Tongue (tissue), 2 donors: Measurements from ENCODE around the gene NUP98. TPM values are rescaled to one million over a fixed set of nuclear protein-coding genes. Genes with fewer than 3 reads are reported as not detected.

Source experiments
- DNase-seq: peaks from one replicate; pipeline ENCODE4 v3.0.0-alpha.2; 2015
- total RNA-seq: library from RNA; depleted of rRNA; stranded (reverse); fragments of >200 nt; gene quantifications from one replicate; pipeline ENCODE4 v1.2.3, GENCODE V29; 2014

The NUP98 gene
- total RNA-seq, result 138 TPM

GRCh38 chr11:3797329-3798090, at the start of gene NUP98:
Gene NUP98 (minus strand): TSS chr11:3797554. CDS start chr11:3782117, 15,437 bp downstream.
- peak; percentile 100 for DNase-seq

DNA sequence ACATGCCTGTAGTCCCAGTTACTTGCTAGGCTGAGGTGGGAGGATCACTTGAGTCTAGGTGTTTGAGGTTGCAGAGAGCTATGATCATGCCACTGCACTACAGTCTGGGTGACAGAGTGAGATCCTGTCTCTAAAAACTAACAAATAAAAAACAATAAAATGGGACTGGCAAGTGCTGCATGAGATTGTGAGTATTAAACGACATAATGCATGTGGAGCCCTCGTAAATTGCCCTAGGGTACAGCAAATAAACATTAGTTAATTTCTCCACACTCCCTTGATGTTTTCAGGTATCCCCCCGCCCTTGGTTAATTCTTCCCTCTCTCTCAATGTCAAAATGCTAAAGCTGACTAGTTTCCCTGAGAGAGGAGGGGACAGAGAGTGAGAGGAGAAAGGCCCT, 48.3 kb upstream of the NUP98 start:
- DNase-seq, result no peak

DNA sequence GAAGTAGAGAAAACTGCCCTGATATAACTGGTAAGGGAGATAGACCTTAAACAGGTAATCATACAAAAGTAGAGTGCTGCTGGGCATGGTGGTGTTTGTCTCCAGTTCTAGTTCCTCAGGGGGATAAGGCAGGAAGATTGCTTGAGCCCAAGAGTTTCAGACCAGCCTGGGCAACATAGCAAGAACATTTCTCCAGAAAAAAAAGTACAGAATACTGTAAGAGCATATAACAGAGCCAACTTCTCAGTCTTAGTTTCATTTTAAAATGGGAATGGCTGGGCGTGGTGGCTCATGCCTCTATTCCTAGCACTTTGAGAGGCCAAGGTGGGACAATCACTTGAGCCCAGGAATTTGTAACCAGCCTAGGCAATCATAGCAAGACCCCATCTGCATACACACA, 47.9 kb upstream of the NUP98 start:
- DNase-seq, result no peak

- no peak for DNase-seq
These were observed 46.0 kb upstream of the NUP98 start for GRCh38 chr11:3843326-3843725.

DNA sequence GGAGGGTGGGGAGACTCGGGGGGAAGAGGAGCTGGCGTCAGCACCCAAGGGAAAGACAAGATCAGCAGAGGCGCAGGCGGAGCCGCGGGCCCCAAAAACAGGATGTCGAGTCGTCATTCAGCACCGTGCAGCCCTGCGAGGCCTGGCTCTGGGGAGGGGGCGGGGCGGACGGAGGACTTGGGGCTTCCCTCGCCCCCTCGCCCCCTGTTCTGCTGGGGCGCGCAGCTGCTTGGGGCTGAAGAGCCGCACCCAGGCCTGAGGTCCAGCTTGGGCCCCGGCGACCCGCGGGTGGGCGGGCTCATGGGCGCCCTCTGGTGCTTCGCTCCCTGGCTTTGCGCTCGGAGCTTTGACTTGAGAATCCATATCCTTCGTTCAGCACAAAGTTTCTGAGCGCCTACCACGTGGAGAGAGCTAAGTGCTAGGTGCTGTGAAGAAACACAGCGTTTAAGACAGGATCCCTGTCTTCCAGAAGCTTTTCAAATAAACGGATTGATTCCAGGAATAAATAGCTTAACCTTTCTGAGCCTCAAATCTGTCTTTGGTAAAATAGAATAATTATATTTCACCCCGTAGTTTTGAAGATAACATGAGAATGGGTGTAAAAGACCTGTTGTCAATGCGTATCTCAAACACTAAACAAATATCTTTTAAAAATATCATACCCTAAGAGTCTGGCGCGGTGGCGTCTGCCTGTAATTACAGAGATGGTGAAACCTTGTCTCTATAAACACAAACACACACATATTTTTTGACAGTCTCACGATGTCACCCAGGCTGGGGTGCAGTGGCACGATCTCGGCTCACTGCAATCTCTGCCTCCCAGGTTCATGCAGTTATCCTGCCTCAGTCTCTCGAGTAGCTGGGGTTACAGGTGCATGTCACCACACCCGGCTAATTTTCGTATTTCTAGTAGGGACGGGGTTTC, 44.3 kb upstream of the NUP98 start:
- DNase-seq, result peak; percentile 91

GRCh38 chr11:3840870-3841425, 43.6 kb upstream of the NUP98 start, which contains the start of gene RHOG:
Gene RHOG (minus strand): TSS chr11:3840959. CDS start chr11:3828138, 12,821 bp downstream.
- peak; percentile 85 for DNase-seq

DNA sequence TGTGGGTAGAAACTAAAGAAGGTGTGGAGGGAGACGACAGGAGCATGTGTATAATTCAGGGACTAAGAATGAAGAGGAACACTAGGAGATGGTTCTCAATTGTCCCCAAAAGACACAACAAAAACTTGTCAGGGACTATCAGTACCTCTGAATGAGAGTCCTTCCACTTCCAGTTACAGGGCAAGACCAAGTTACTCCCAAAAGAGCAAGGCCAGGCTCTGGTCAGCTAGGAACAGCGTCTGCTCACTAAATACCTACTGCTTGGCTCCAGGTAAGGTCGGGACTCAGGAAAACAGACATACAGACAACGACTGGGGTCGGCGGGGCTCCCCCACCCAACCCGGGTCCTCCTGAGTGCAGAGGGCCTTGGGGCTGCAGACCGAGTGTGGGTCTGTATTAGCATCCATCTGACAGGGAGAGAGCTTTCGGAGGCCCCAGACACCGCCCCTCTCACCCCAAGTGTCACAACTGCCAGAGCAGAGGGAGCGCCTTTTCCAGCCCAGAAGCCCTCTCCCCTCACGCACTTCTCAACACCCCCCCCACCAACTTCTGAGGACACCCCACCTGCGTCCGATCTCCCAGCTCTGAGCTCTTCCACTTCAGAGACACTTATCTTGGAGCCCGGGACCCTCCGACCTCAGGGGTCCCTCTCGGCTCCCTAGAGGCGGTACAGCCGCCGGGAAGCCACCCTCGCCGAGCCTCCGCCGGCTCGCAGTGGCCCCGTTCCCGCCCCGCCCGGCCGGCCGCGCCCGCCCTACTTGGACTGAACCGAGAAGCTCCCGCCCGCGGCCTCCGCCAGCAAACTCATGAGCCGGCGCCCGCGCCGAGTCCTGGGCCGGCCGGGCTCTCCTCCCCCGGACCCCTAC, 42.9 kb upstream of the NUP98 start:
- no peak for DNase-seq

GRCh38 chr11:3838504-3838903, 41.1 kb upstream of the NUP98 start:
- no peak for DNase-seq

DNA sequence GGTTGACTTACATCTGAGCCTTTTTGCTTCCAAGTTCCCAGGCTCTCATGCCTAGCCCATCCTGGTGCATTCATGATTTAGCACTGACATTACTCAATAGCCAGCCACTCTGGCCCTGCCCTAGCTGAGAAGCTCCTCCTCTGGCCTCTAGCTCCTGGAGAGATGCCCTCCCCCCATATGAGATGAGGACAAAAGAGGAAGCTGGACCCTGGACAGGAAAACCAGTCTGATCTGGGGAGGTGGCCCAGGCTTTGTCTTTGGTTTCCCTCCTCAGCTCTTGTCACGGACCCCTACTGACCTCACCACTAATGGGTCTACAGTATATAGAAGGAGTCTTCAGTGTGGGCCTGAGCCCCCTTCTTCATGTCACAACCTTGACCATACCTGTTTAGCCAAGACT, 40.4 kb upstream of the NUP98 start:
- DNase-seq, result no peak

GRCh38 chr11:3836903-3837302, 39.5 kb upstream of the NUP98 start:
- DNase-seq, result no peak

GRCh38 chr11:3835751-3836150, 38.4 kb upstream of the NUP98 start:
- no peak for DNase-seq

DNA sequence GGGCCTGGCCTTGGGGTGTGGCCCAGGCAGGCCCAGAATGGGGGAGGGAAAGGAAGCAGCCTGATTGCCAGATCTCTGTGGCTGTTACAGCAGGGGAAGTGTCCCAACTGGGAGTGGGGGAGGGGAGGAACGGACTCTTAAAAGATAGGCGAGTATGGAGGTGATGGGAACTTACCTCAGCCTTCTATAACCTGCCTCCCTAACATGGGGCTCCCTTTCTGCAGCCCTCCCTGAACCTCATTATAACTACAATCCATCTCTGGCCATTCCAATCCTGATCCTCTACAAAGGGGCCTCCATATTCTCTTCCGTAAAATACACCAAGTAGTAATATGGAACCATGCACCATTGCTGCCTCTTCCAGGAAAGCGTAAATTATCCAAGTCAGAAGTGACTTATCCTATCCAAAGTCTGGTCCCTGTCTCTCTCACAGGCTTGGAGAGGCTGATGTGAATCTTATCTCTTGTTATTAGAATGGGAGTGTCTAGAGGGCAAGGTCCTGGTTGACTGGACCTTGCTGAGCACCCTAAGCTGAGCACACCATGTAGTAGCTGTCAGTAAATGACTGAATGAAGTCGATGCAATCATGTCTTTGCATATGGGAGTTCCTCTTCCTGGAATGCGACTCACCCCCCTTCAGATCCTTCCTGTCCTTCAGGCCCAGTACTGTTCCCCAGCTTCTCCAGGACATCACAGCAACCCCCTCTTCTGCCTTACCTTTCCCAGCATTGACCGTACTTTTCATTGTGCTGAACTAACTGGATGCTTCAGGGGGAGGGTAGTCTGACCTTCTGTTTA, 37.5 kb upstream of the NUP98 start:
- DNase-seq, result no peak

GRCh38 chr11:3834349-3834663, 37.0 kb upstream of the NUP98 start:
- no peak for DNase-seq

- DNase-seq, result no peak
These were observed 36.1 kb upstream of the NUP98 start for GRCh38 chr11:3833449-3833848.

DNA sequence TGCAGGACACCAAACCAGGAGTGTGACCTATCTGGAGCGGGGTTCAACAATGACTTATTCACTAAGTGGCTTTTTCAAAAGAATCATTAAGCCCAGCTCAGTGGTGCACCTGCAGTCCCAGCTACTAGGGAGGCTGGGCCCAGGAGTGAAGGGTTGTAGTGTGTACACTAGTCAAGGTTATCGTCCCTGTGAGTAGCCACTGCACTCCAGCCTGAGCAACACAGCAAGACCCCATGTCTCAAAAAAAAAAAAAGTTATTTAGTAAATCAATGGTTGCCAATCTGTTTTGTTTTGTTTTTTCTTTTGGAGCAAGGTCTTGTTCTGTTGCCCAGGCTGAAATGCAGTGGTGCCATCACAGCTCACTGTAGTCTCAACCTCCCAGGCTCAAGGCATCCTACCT, 35.5 kb upstream of the NUP98 start:
- no peak for DNase-seq

- DNase-seq, result no peak
These were observed 34.3 kb upstream of the NUP98 start for GRCh38 chr11:3831378-3832239.

GRCh38 chr11:3830730-3831129, 33.4 kb upstream of the NUP98 start:
- DNase-seq, result no peak

- DNase-seq, result no peak
These were observed 32.7 kb upstream of the NUP98 start for GRCh38 chr11:3830088-3830487.

DNA sequence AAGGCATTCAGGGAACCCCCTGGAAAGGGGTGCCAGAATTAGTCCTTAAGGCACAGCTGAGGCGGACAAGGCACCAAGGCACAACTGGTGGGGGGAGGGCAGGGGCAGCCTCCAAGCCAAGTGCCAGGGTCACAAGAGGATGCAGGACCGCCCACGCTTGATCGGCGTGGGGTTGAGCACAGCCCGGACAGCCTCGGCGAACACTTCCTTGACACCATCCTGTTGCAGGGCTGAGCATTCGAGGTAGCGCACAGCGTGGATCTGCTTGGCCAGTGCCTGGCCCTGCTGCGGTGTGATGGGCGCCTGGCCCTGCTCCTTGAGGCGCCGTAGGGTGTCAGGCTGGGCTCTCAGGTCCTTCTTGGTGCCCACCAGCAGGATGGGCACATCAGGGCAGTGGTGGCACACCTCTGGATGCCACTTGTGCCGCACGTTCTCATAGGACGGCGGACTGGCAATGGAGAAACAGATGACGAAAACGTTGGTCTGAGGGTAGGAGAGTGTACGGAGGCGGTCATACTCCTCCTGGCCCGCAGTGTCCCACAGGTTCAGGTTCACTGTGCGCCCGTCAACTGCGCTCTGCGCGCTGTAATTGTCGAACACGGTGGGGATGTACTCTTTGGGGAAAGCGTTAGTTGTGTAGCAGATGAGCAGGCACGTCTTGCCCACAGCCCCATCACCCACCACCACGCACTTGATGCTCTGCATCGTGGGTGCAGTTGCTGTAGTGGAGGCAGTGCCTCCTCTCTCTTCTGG, 30.3 kb upstream of the NUP98 start:
- DNase-seq, result no peak

GRCh38 chr11:3826721-3827120, 29.4 kb upstream of the NUP98 start:
- no peak for DNase-seq
